Astrocyte of the cerebellum (primary cell): Measurements from ENCODE around the gene DPYSL4.

Experiments
- DNase-seq: peaks from one replicate; pipeline ENCODE4 v3.0.0-alpha.2; 2011; ENCODE audit warnings: low read depth
- H3K4me3 ChIP-seq: 2 replicates; pipeline ENCODE4 v1.5.1; 2011; ENCODE audit warnings: mild to moderate bottlenecking, low read depth, low read length, moderate library complexity
- in situ Hi-C: cut with HindIII; loops from 2 replicates; pipeline ENCODE4 v1.10.0; 2017; ENCODE audit warnings: low sequenced_read_pairs
- TF ChIP-seq, protein P1 (sequence below): IDR thresholded peaks from 2 replicates; pipeline ENCODE4 v1.5.1; 2012; ENCODE audit warnings: low read length, low read depth, moderate library complexity, mild to moderate bottlenecking; ENCODE audit errors: missing control alignments

The DPYSL4 gene

DNA sequence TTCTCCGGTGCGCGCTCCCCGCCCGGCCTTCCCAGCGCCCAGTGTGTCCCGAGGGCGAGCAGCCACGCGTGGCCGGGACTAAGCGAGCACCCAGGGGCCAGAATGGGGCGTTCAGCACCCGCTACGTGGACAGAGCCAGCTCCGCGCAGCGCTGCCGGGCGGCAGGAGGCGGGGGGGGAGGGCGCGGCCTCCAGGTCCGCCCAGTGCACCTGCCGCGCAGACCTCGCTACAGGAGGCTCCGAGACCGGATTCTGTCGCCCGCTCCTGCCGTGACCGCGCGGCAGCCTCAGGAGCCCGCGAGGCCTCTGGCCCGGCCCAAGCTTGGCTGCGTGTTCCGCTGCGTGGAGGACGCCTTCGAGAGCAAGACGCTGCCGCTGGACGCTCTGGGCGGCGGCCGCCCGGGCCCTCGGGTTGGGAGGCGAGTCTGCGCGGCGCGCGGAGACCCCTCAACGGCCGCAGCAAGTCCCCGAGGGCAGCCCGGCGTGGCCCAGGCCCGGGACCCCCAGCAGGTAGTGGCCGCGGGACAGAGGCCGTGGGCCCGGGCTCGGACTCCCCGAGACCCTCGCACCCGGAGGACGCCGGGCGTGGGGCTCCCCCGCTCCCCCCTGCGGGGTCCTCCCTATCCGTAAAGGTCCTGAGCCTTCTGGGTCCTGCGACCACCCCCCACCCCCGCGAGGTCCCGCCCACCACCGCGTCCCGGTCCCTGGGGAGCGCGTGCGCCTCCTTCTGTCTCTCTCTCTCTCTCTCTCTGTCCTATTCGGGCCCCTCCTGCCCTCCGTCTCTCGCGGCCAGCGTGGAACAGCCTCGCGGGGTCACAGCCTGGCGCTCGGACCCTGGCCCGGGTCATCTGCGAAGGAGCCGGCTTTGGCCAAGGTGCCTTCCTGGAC, 904 bp upstream of the DPYSL4 start:
- H3K4me3 ChIP-seq = peak overlapping the region; percentile 29
- DNase-seq = no peak
- TF ChIP-seq, protein P1, sequence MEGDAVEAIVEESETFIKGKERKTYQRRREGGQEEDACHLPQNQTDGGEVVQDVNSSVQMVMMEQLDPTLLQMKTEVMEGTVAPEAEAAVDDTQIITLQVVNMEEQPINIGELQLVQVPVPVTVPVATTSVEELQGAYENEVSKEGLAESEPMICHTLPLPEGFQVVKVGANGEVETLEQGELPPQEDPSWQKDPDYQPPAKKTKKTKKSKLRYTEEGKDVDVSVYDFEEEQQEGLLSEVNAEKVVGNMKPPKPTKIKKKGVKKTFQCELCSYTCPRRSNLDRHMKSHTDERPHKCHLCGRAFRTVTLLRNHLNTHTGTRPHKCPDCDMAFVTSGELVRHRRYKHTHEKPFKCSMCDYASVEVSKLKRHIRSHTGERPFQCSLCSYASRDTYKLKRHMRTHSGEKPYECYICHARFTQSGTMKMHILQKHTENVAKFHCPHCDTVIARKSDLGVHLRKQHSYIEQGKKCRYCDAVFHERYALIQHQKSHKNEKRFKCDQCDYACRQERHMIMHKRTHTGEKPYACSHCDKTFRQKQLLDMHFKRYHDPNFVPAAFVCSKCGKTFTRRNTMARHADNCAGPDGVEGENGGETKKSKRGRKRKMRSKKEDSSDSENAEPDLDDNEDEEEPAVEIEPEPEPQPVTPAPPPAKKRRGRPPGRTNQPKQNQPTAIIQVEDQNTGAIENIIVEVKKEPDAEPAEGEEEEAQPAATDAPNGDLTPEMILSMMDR = no peak
- in situ Hi-C loops = no loop called here

DNA sequence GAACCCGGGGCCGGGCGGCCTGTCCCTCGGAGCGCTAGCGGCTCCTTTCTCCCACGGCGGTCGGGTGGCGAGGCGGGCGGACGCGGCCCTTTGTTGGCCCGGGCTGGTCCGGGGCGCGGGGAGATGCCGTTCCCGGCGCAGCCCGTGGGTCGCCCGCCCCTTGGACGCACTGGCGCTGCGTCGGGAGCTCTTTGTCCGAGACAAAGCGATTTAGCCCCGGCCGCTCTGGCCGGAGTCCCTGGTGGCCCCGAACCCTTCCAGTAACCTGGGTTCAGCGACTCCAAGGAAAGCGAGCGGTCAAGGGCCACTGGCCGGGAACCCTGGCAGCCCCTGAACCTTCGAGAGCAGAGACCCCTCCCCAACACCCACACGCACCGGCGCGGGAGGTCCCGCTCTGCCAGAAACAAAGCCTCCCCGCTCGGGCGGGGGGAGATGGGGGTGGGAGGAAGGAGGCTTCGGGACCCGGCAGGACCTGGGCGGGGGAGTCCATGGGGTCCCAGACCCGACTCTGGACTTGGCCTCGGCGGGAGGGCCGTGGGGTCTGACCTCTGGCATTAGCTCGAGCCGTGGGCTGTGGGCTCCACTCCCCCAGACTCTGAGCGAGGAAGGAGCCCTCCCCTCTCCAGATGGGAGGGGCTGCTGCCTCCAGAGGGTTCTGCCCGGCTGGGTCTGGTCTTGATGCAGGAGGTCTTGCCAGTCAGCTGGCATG, 836 bp downstream of the DPYSL4 start:
- in situ Hi-C loops = no loop called here
- TF ChIP-seq, protein P1 = no peak
- no peak for DNase-seq
- H3K4me3 ChIP-seq = peak overlapping the region; percentile 54

DNA sequence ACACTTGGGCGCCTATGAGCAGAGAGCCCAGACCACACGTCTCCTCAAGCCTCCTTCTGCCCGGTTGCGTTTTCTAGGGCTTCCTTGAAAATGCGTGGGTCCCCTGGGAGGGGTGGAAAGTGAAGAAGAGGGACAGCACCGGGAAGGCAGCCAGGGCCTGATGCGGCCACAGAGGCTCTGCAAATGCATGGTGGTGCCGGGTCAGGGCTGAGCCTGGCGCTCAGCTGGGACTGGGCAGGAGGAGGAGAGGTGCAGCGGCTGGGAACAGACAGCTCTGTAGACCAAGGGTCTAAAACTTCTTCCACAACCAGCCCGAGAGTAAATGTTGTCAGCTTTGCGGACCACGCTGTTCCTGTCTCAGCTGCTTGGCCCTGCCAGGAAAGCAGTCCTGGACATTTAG, 1.6 kb downstream of the DPYSL4 start:
- DNase-seq = no peak
- peak overlapping the region; percentile 54 for H3K4me3 ChIP-seq
- in situ Hi-C loops = no loop called here
- TF ChIP-seq, protein P1 = no peak

DNA sequence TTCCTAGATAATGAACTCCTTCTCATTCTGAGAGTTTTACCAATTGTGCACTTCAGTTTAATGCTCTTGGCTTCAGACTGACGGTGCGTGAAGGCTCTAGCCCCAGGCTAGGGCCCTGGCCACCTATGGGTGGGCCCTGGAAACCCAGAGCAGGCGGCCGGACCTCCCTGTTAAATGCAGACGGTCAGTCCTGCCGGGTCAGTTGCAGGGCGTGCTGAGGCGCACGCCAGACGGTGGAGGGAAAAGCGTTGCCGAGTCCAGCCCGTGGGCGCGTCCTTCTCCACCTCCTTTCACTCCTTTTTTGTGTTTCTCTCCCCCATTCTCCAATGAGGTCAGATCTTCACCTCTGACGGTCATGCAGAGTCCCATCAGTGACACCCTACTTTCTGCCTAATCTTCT, 2.3 kb downstream of the DPYSL4 start:
- no peak overlapping the region for H3K4me3 ChIP-seq
- in situ Hi-C loops = no loop called here
- TF ChIP-seq, protein P1 = no peak
- DNase-seq = no peak

DNA sequence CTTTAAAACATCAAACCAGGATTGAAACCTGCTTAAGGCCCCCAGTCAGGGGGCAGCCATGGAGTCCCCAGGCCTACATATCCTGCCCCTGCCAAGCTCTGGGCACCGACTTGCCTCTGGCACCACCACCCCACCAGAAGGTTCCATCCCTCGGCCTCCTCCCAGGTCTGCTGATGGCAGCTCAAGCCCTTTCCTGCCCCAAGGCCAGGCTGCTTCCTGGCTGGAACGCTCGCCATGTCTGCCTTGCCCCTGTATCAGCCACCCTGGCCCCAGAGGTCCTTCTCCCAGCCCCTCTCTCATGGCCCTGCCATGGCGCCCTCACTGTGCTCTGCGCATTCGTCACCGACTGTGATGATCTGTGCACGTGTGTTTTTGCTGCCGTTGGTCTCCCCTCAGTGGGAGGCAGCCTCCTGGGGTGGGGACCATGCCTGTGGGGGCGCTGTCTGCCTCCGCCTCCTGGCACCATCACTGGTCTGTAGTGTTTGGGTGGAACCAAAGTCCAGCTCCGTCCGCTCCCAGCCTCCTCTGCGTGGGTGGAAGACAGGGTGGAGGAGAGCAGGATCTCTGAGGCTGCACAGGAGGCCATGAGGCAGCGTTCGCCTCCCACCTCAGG, 3.2 kb downstream of the DPYSL4 start:
- DNase-seq = no peak
- TF ChIP-seq, protein P1 = no peak
- in situ Hi-C loops = no loop called here
- no peak overlapping the region for H3K4me3 ChIP-seq
